HL-60 (cell line): ENCODE measurements around the gene LRRN4CL.
"Not testable (repeated sequence)": the region's sequence is repeated elsewhere in the genome, so short reads cannot be mapped to it uniquely, and the experiment has no call there.

Experiments
- DNase-seq, 2 experiments: peaks; one replicate each; pipeline ENCODE4 v3.0.0-alpha.2; 2010 to 2020; ENCODE audit warnings: low read depth in 1 of 2, low spot score in 1 of 2
- H3K27ac ChIP-seq: fragments of 250-450 bp; sonication (Bioruptor Pico); replicated peaks from 2 replicates; pipeline ENCODE4 v1.5.1; 2020; ENCODE audit warnings: mild to moderate bottlenecking, moderate library complexity
- H3K27me3 ChIP-seq: fragments of 250-450 bp; sonication (Bioruptor Pico); 2 replicates; pipeline ENCODE4 v1.5.1; 2021; ENCODE audit warnings: mild to moderate bottlenecking, moderate library complexity; ENCODE audit not compliant: insufficient read depth, poor library complexity, severe bottlenecking
- H3K4me3 ChIP-seq: replicated peaks from 2 replicates; pipeline ENCODE4 v1.5.1; 2011; ENCODE audit warnings: mild to moderate bottlenecking, control low read depth, low read length; ENCODE audit not compliant: insufficient read depth
- GABPA ChIP-seq: IDR thresholded peaks from 2 replicates; pipeline ENCODE4 v1.6.1; 2012; ENCODE audit warnings: low read depth
- POLR2AphosphoS5 ChIP-seq: IDR thresholded peaks from 2 replicates; pipeline ENCODE4 v1.6.1; 2012; ENCODE audit warnings: low read depth
- REST ChIP-seq: IDR thresholded peaks from 2 replicates; pipeline ENCODE4 v1.6.1; 2012; ENCODE audit warnings: low read depth; ENCODE audit not compliant: insufficient replicate concordance
- SPI1 ChIP-seq: IDR thresholded peaks from 2 replicates; pipeline ENCODE4 v1.6.1; 2012; ENCODE audit warnings: low read depth, mild to moderate bottlenecking, borderline replicate concordance
- TF ChIP-seq, protein P1 (sequence below): IDR thresholded peaks from one replicate; pipeline ENCODE4 v1.5.1; 2011; ENCODE audit warnings: low read length, control low read depth, inconsistent platforms; ENCODE audit not compliant: insufficient read depth

The LRRN4CL gene

DNA sequence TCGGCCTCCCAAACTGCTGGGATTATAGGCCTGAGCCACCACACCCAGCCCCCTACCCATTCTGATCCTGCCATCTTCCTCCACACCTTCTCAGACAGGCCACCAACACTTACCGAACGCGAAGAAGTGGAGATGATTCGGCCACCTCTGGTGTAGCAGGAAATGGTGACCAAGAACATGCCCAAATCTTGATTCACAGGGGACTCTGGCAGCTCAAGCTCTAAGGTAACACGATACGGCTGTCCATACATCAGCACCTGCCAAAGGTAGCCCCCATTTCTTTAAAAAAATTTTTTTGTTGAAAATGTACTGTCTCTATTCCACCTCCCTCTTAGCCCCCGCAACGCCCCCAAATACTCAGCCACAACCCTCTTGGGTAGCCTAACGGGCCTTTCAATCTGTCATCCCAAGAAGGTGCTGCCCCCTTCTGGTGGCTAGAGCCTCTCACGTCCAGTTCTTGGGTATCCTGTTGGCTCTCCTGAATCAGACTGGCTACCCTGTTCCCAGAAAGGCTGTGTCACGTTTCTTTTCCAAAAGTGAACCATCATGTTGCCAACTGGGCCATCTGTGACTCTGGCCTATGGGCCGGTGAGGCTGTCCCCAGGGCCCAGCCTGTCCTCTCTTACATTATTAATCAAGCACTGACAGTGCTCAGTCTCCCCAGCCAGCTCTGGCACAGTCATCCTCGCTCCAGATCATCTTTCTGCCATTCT is 5.3 kb upstream of the LRRN4CL start:
- TF ChIP-seq, protein P1, sequence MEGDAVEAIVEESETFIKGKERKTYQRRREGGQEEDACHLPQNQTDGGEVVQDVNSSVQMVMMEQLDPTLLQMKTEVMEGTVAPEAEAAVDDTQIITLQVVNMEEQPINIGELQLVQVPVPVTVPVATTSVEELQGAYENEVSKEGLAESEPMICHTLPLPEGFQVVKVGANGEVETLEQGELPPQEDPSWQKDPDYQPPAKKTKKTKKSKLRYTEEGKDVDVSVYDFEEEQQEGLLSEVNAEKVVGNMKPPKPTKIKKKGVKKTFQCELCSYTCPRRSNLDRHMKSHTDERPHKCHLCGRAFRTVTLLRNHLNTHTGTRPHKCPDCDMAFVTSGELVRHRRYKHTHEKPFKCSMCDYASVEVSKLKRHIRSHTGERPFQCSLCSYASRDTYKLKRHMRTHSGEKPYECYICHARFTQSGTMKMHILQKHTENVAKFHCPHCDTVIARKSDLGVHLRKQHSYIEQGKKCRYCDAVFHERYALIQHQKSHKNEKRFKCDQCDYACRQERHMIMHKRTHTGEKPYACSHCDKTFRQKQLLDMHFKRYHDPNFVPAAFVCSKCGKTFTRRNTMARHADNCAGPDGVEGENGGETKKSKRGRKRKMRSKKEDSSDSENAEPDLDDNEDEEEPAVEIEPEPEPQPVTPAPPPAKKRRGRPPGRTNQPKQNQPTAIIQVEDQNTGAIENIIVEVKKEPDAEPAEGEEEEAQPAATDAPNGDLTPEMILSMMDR, result peak; percentile 78
- TF ChIP-seq REST, result no peak
- Histone ChIP-seq H3K27ac (no peak overlapping the region), H3K4me3 (no peak overlapping the region), H3K27me3 (no peaks in the 10 kb centered on the region)
- DNase-seq, result peak in 1 of 2 experiments; percentile 77

DNA sequence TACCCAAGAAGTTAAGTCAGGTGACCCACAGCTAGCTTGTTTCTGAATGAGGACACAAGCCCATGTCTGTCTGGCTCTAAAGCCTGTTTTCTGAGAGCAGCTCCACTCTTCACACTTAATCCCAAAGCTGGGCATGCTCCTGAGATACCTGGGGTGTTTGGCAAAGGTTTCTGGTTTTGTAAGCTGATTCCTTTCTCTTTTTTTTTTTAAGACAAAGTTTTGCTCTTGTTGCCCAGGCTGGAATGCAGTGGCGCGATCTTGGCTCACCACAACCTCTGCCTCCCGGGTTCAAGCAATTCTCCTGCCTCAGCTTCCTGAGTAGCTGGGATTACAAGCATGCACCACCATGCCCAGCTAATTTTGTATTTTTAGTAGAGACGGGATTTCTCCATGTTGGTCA is 4.3 kb upstream of the LRRN4CL start:
- not testable (repeated sequence) for H3K4me3 ChIP-seq, DNase-seq, H3K27me3 ChIP-seq, H3K27ac ChIP-seq

DNA sequence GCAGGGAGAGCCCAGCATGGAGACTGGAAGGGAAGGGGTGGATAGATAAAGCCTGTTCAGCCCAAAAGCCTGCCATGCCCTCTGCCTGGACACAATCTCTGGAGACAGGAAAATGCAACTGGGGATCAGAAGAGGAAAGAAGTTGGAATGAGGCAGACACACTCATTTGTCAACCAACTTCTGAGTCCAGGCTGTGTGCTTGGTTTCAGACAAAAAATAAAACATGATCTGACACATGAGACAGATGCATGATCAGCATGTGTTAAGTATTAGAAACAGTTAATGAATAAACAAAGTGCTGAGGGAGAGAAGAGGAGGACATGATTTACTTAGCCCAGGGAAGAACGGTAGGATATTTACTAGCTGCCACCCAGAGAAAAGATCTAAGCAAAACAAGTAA is 839 bp downstream of the LRRN4CL start:
- no peak for DNase-seq
- TF ChIP-seq POLR2AphosphoS5 (no peak), REST (no peak), GABPA (no peak), SPI1 (no peak)
- TF ChIP-seq, protein P1, result no peak
- Histone ChIP-seq H3K27ac (no peak overlapping the region), H3K4me3 (no peak overlapping the region), H3K27me3 (no peaks in the 10 kb centered on the region)

GRCh38 chr11:62687508-62688396 is 1.6 kb downstream of the LRRN4CL start:
- TF ChIP-seq GABPA, result no peak
- TF ChIP-seq, protein P1, result no peak
- TF ChIP-seq SPI1, result no peak
- TF ChIP-seq POLR2AphosphoS5, result no peak
- no peak for TF ChIP-seq REST
- no peak overlapping the region for H3K4me3 ChIP-seq
- DNase-seq, result no peak
- H3K27ac ChIP-seq, result no peak overlapping the region
- H3K27me3 ChIP-seq, result no peaks in the 10 kb centered on the region
